BJ (cell line): Measurements from ENCODE around the gene PRR5. TPM values are rescaled to one million over a fixed set of nuclear protein-coding genes. Genes with fewer than 3 reads are reported as not detected.

ENCODE experiments used
- CTCF ChIA-PET: fragments of 350-600 bp; formaldehyde crosslinking; extraction: SDS; loops from one replicate; lab custom pipeline; 2021; ENCODE audit warnings: antibody characterized with exemption, inconsistent platforms; lab: Yijun Ruan, JAX
- POLR2A ChIA-PET: fragments of 300-600 bp; sonication (Branson Sonifier 250); formaldehyde crosslinking; extraction: SDS; loops from one replicate; lab custom pipeline; 2021; ENCODE audit warnings: antibody characterized with exemption; lab: Charles Lee
- DNase-seq: peaks from one replicate; pipeline ENCODE4 v3.0.0-alpha.2; 2011; ENCODE audit warnings: low read depth
- H3K27me3 ChIP-seq: 2 replicates; pipeline ENCODE4 v1.6.0; 2011; ENCODE audit warnings: low read length; ENCODE audit not compliant: control insufficient read depth, insufficient read depth
- H3K36me3 ChIP-seq: 2 replicates; pipeline ENCODE4 v1.5.1; 2011; ENCODE audit warnings: low read length; ENCODE audit not compliant: control insufficient read depth, insufficient read depth
- H3K4me3 ChIP-seq: 2 replicates; pipeline ENCODE4 v1.5.1; 2011; ENCODE audit warnings: low read depth, mild to moderate bottlenecking, control low read depth, low read length
- polyA plus RNA-seq: library from polyadenylated mRNA; depleted of rRNA; stranded (reverse); fragments of >200 nt; gene quantifications from 2 replicates; pipeline ENCODE4 v1.2.3, GENCODE V29; 2011
- TF ChIP-seq, protein P1 (sequence below): IDR thresholded peaks from 2 replicates; pipeline ENCODE4 v1.5.1; 2011; ENCODE audit warnings: low read depth, mild to moderate bottlenecking, control low read depth, inconsistent platforms, low read length, moderate library complexity; ENCODE audit not compliant: insufficient read depth

The PRR5 gene
- polyA plus RNA-seq, 1 experiment: 33.4 TPM

DNA sequence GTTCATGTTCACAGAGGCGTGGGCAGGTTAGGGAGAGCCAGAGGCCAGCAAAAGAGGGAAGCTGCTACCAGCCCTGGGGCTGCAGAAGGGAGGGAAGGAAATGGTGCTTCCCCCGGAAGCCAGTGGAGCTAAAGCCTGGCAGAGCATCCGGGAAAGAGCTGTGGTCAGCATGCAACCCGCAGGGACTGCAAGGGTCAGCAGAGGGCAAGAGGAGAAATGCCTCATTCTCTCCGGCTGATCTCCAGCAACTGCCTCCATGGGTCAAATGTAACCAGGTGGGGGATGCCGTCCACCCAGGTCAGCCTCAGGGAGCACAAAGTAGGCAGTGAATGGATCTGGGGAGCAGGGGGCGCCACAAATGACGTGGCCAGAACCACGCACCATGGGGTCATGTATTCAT, 36.9 kb upstream of the PRR5 start:
- POLR2A ChIA-PET: no interaction called here
- H3K36me3 ChIP-seq: no peaks in the 10 kb centered on the region
- CTCF ChIA-PET: interaction anchor here (1.5 to 2.0 kb wide), 3 partner anchors 20 to 672 kb away, joined by 5 to 9 read pairs (median 6); no protein-coding TSS in a partner anchor

DNA sequence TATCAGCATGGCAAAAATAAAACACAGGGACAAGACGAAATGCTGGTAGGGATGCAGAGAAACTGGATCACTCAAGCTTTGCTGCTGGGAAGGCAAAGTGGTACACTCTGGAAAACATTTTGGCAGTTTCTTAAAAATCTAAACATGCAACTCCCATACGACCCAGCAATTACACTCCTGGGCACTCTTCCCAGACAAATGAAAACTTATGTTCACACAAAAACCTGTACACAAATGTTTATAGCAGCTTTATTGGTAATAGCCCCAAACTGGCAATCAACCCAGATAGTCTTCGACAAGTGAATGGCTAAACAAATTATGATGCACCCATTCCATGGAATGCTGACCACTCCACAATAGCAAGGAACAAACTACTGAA, 35.8 kb upstream of the PRR5 start:
- ChIA-PET POLR2A (interaction anchor here (0.7 kb wide), 1 partner anchor 497 kb away, joined by 8 read pairs; no protein-coding TSS in a partner anchor), CTCF (interaction anchor here (0.7 to 0.8 kb wide), 2 partner anchors 18 to 672 kb away, joined by 3 read pairs; no protein-coding TSS in a partner anchor)
- TF ChIP-seq, protein P1, sequence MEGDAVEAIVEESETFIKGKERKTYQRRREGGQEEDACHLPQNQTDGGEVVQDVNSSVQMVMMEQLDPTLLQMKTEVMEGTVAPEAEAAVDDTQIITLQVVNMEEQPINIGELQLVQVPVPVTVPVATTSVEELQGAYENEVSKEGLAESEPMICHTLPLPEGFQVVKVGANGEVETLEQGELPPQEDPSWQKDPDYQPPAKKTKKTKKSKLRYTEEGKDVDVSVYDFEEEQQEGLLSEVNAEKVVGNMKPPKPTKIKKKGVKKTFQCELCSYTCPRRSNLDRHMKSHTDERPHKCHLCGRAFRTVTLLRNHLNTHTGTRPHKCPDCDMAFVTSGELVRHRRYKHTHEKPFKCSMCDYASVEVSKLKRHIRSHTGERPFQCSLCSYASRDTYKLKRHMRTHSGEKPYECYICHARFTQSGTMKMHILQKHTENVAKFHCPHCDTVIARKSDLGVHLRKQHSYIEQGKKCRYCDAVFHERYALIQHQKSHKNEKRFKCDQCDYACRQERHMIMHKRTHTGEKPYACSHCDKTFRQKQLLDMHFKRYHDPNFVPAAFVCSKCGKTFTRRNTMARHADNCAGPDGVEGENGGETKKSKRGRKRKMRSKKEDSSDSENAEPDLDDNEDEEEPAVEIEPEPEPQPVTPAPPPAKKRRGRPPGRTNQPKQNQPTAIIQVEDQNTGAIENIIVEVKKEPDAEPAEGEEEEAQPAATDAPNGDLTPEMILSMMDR: no peak
- Histone ChIP-seq H3K4me3 (no peak overlapping the region), H3K36me3 (no peaks in the 10 kb centered on the region), H3K27me3 (peaks cover 5% of the 10 kb centered on the region)
- no peak for DNase-seq

More for the DNA sequence above, 36.9 kb upstream of the PRR5 start:
- Histone ChIP-seq H3K4me3 (no peak overlapping the region), H3K27me3 (peaks cover 5% of the 10 kb centered on the region)
- TF ChIP-seq, protein P1: no peak
- DNase-seq: no peak

DNA sequence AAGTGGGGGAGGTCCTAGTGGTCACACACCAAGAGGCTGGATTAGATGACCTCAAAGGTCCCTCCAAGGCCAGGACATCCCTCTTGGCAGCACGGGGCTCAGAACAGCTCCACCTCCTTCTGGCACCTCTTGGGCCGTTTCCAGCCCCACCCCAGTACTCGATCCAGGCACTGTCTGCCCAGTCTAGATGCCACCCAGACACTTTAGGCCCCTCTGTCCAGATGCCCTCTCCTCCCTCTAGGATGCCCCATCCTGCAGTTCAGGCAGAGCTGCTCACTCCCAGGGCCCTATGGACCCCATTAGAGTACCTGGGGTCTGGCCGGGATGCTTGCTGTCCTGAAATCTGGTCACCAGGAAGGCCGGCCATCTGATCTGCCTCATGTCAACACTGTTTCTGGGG, 34.7 kb upstream of the PRR5 start:
- Histone ChIP-seq H3K27me3 (peaks cover 3% of the 10 kb centered on the region), H3K36me3 (no peaks in the 10 kb centered on the region), H3K4me3 (no peak overlapping the region)
- ChIA-PET POLR2A (interaction anchor here (0.6 kb wide), 2 partner anchors 11 to 31 kb away, joined by 3 to 6 read pairs; no protein-coding TSS in a partner anchor), CTCF (interaction anchor here (1.0 kb wide), 1 partner anchor 62 kb away, joined by 3 read pairs; no protein-coding TSS in a partner anchor)
- TF ChIP-seq, protein P1: no peak
- no peak for DNase-seq

GRCh38 chr22:44667829-44668189, 34.2 kb upstream of the PRR5 start:
- ChIA-PET CTCF (interaction anchor here (1.0 to 1.2 kb wide), 2 partner anchors 42 to 62 kb away, joined by 3 read pairs; no protein-coding TSS in a partner anchor), POLR2A (interaction anchor here (0.6 kb wide), 2 partner anchors 12 to 31 kb away, joined by 3 to 6 read pairs; no protein-coding TSS in a partner anchor)
- peak overlapping the region; percentile 74 for H3K4me3 ChIP-seq
- DNase-seq: no peak
- H3K27me3 ChIP-seq: peaks cover 3% of the 10 kb centered on the region
- TF ChIP-seq, protein P1: no peak
- H3K36me3 ChIP-seq: no peaks in the 10 kb centered on the region

DNA sequence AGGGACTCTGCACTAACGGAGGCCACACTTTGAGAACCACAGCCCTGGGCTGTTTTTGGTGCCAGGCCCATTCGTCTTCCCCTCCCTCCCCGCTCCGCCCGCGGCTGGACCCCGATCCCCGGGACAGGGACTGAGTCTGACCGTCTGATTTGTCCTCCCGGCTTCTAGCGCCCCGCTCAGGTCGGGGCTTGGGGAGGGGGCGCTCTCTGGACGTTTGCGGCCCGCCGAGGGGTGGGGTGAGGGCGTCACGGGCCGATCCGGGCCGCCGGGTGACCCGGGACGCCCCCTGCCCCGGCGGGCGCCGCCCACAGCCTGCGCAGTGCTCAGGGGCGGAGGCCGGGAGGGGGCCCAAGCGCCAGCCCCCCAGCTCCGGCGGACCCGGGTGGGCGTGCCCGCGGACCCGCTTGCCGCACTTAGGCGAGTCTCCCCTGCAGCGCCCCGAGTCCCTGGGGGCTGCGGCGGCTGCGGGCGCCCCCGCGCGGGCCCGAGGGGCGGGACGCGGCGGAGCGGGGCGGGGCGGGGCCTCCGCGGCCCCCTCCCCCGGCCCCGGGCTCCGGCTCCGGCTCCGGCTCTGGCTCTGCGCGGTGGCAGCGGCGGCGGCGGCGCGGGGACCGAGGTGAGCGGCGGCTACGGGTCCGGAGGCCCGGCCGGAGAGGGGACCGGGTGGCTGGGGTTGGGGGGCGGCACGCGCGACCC, 33.7 kb upstream of the PRR5 start:
- ChIA-PET CTCF (interaction anchor here (0.6 to 3.3 kb wide), 4 partner anchors 16 to 850 kb away, joined by 3 to 16 read pairs (median 4); no protein-coding TSS in a partner anchor), POLR2A (interaction anchor here (0.6 kb wide), 2 partner anchors 12 to 30 kb away, joined by 3 to 6 read pairs; no protein-coding TSS in a partner anchor)

More for the DNA sequence above, 33.7 kb upstream of the PRR5 start:
- DNase-seq: no peak
- H3K36me3 ChIP-seq: no peaks in the 10 kb centered on the region
- peaks cover 3% of the 10 kb centered on the region for H3K27me3 ChIP-seq
- H3K4me3 ChIP-seq: peak overlapping the region; percentile 74
- TF ChIP-seq, protein P1: no peak
